K562 (cell line): ENCODE data around the gene STEEP1. TPM values are rescaled to one million over a fixed set of nuclear protein-coding genes. Genes with fewer than 3 reads are reported as not detected.

ENCODE experiments used
- ATAC-seq: fragments of 200-7000 bp; cut with Tn5 transposase; 3 replicates; pipeline ENCODE4 v1.9.1; 2020; ENCODE audit warnings: moderate library complexity
- BruUV-seq: library from RNA; stranded (reverse); fragments of 400-500 nt; replicated peaks from 2 replicates; lab custom pipeline; 2021; lab: Mats Ljungman, UMichigan
- CTCF ChIA-PET: fragments of 300-600 bp; formaldehyde crosslinking; extraction: SDS; loops from one replicate; lab custom pipeline; 2021; ENCODE audit warnings: low intra/inter-chr PET ratio; lab: Yijun Ruan, JAX
- POLR2A ChIA-PET: fragments of 300-600, 350-650 bp; sonication (Branson Sonifier 250); formaldehyde crosslinking; extraction: SDS; loops from one replicate; lab custom pipeline; 2021; ENCODE audit warnings: antibody characterized with exemption, inconsistent platforms; lab: Yijun Ruan, JAX
- DNase-seq, 4 experiments: peaks; one replicate each; pipeline versions ENCODE4 v3.0.0 to v3.0.0-alpha.2; 2011 to 2018; ENCODE audit warnings: low spot score in 3 of 4, mixed read lengths in 3 of 4; ENCODE audit errors: extremely low read depth in 1 of 4
- FAIRE-seq: peaks from 2 replicates; lab custom pipeline; 2011; peaks lifted over from hg19 to GRCh38; lab: Jason Lieb, UNC
- H2AFZ ChIP-seq: 2 replicates; pipeline ENCODE4 v1.6.0; 2011; ENCODE audit warnings: low read depth, low read length, control low read depth, inconsistent platforms
- H3K27ac ChIP-seq: fragments of 200-600 bp; 3 replicates; pipeline ENCODE4 v1.8.0; 2011; ENCODE audit warnings: low read depth, mild to moderate bottlenecking, control low read depth, inconsistent platforms, low read length, moderate library complexity, mixed read lengths; ENCODE audit errors: extremely low read depth
- H3K27me3 ChIP-seq, 2 experiments: fragments of 300-600 bp in 1 of 2; 2 replicates in 1 of 2; 3 replicates in 1 of 2; pipeline versions ENCODE4 v1.6.0 to v1.8.0; 2011; ENCODE audit warnings: inconsistent platforms in 2 of 2, low read length in 2 of 2, mild to moderate bottlenecking in 1 of 2, mixed read lengths in 1 of 2, moderate library complexity in 1 of 2; ENCODE audit not compliant: control insufficient read depth in 2 of 2, insufficient read depth in 2 of 2
- H3K36me3 ChIP-seq: fragments of 300-600 bp; 3 replicates; pipeline ENCODE4 v1.8.0; 2011; ENCODE audit warnings: mild to moderate bottlenecking, low read length, inconsistent platforms; ENCODE audit not compliant: control insufficient read depth, insufficient read depth
- H3K4me1 ChIP-seq, 2 experiments: fragments of 200-600 bp in 1 of 2; replicated peaks in 1 of 2; 2 replicates in 1 of 2; 3 replicates in 1 of 2; pipeline versions ENCODE4 v1.5.1 to v1.8.0; 2011; ENCODE audit warnings: inconsistent platforms in 2 of 2, low read length in 2 of 2, mild to moderate bottlenecking in 1 of 2, mixed read lengths in 1 of 2, moderate library complexity in 1 of 2; ENCODE audit not compliant: control insufficient read depth in 2 of 2, insufficient read depth in 2 of 2
- H3K4me2 ChIP-seq: 2 replicates; pipeline ENCODE4 v1.6.1; 2011; ENCODE audit warnings: low read length, control low read depth, inconsistent platforms, mixed read lengths; ENCODE audit not compliant: insufficient read depth
- H3K4me3 ChIP-seq: fragments of 200-600 bp; sonication (generic), shearing (Covaris generic); 2 replicates; pipeline ENCODE4 v1.5.1; 2016; ENCODE audit warnings: control low read depth, inconsistent platforms
- H3K79me2 ChIP-seq: fragments of 200-600 bp; 3 replicates; pipeline ENCODE4 v1.8.0; 2011; ENCODE audit warnings: low read length, inconsistent platforms; ENCODE audit not compliant: control insufficient read depth, insufficient read depth
- H3K9ac ChIP-seq, 2 experiments: 2 replicates each; pipeline versions ENCODE4 v1.6.0 to v1.6.1; 2011; ENCODE audit warnings: low read depth in 2 of 2, low read length in 2 of 2, control low read depth in 1 of 2, inconsistent platforms in 1 of 2, mild to moderate bottlenecking in 1 of 2, mixed read lengths in 1 of 2; ENCODE audit not compliant: insufficient read depth in 1 of 2
- H3K9me1 ChIP-seq: one replicate; pipeline ENCODE4 v1.6.0; 2011; ENCODE audit warnings: inconsistent platforms, mild to moderate bottlenecking, low read length, moderate library complexity; ENCODE audit not compliant: control insufficient read depth, insufficient read depth
- H3K9me3 ChIP-seq: replicated peaks from 2 replicates; pipeline ENCODE4 v1.5.1; 2011; ENCODE audit warnings: low read depth, low read length, inconsistent platforms; ENCODE audit not compliant: control insufficient read depth, insufficient read depth
- H4K20me1 ChIP-seq: replicated peaks from 2 replicates; pipeline ENCODE4 v1.6.1; 2011; ENCODE audit warnings: low read length, inconsistent platforms, mixed read lengths; ENCODE audit not compliant: control insufficient read depth, insufficient read depth
- ATF6 ChIP-seq: sonication (generic); formaldehyde crosslinking; IDR thresholded peaks from 2 replicates; pipeline ENCODE4 v1.4.0; 2020; ENCODE audit warnings: mild to moderate bottlenecking, missing genetic modification reagents
- EP300 ChIP-seq: IDR thresholded peaks from 2 replicates; pipeline ENCODE4 v1.6.1; 2012; ENCODE audit warnings: low read length, improper control_type of control experiment
- FOXA1 ChIP-seq: fragments of 450-650 bp; IDR thresholded peaks from 2 replicates; pipeline ENCODE4 v1.6.1; 2016; ENCODE audit warnings: mild to moderate bottlenecking, borderline replicate concordance
- MLLT1 ChIP-seq, 2 experiments: fragments of 450-650 bp; IDR thresholded peaks; 2 replicates each; pipeline ENCODE4 v1.6.1; 2016
- PHF21A ChIP-seq: fragments of 450-650 bp; IDR thresholded peaks from 2 replicates; pipeline ENCODE4 v1.6.1; 2017; ENCODE audit warnings: low read depth, borderline replicate concordance
- SMAD4 ChIP-seq: fragments of 250-450 bp; sonication (Bioruptor Pico); conservative IDR thresholded peaks from 2 replicates; pipeline ENCODE4 v1.8.0; 2021; ENCODE audit warnings: inconsistent platforms, mild to moderate bottlenecking, moderate library complexity
- STAG1 ChIP-seq: sonication (generic); formaldehyde crosslinking; IDR thresholded peaks from 2 replicates; pipeline ENCODE4 v1.5.0; 2020; ENCODE audit warnings: missing genetic modification reagents, borderline replicate concordance
- STAT5B ChIP-seq: fragments of 250-450 bp; sonication (Bioruptor Pico); IDR thresholded peaks from 2 replicates; pipeline ENCODE4 v1.8.0; 2021; ENCODE audit warnings: mild to moderate bottlenecking, inconsistent platforms
- ZBTB12 ChIP-seq: fragments of 250-450 bp; sonication (Bioruptor Pico); IDR thresholded peaks from 2 replicates; pipeline ENCODE4 v1.4.0; 2020
- ZBTB7A ChIP-seq: IDR thresholded peaks from 2 replicates; pipeline ENCODE4 v1.6.1; 2011; ENCODE audit warnings: low read depth, mild to moderate bottlenecking, low read length, moderate library complexity, borderline replicate concordance; ENCODE audit not compliant: control insufficient read depth
- ZNF217 ChIP-seq: sonication (generic); formaldehyde crosslinking; IDR thresholded peaks from 2 replicates; pipeline ENCODE4 v1.8.0; 2022; ENCODE audit warnings: mild to moderate bottlenecking, missing genetic modification reagents
- ZNF398 ChIP-seq: fragments of 250-450 bp; sonication (Bioruptor Pico); IDR thresholded peaks from 2 replicates; pipeline ENCODE4 v1.8.0; 2021; ENCODE audit warnings: moderate library complexity, mild to moderate bottlenecking, inconsistent platforms
- WGBS: fragments of 100-300 bp; shearing (Covaris generic); methylation state at CpG from one replicate; pipeline ENCODE4 v1.1.6; 2016; ENCODE audit warnings: low coverage, mixed read lengths; ENCODE audit not compliant: insufficient coverage; ENCODE audit errors: missing lambda C conversion rate; 5-methylcytosine and 5-hydroxymethylcytosine counted together
- in situ Hi-C: fragments of 300-500 bp; cut with MboI; formaldehyde crosslinking; loops from 4 replicates; pipeline ENCODE4 v1.15.0; 2018; ENCODE audit warnings: inconsistent platforms, mixed read lengths
- intact Hi-C: fragments of 100-400 bp; cut with micrococcal nuclease; formaldehyde crosslinking; loops from 2 replicates; pipeline ENCODE4 v1.14.2; 2022
- polyA plus RNA-seq, 8 experiments: library from polyadenylated mRNA; depleted of rRNA in 4 of 8; stranded (reverse) in 5 of 8; unstranded in 3 of 8; fragments of >200 nt; fragmentation: Nextera tagmentation in 2 of 8; fragmentation: Illumina TruSeq in 1 of 8; extraction: Ambion mirVana in 2 of 8; extraction: Trizol in 1 of 8; gene quantifications; 2 replicates each; pipeline versions ENCODE4 v1.2.1 to v1.2.3, GENCODE V29; 2011 to 2014; ENCODE audit warnings: inconsistent platforms in 1 of 8, missing spikeins in 1 of 8
- total RNA-seq, 7 experiments: library from RNA; depleted of rRNA in 6 of 7; stranded (reverse); fragments of >200 nt in 6 of 7; fragmentation: Illumina TruSeq in 2 of 7; extraction: Trizol in 2 of 7; gene quantifications; 2 replicates each; pipeline versions ENCODE4 v1.2.1 to v1.2.3, GENCODE V29; 2011 to 2021; ENCODE audit warnings: low replicate concordance in 1 of 7

Gene STEEP1
- total and polyA plus RNA-seq, 9 of the 15 experiments (the other 6 are each of a cell fraction or from before 2014, with no cell fraction given): 15.0 to 73.7 (median 40.3) TPM

- no peaks in the 10 kb centered on the region for H3K9me3 ChIP-seq
- no peak overlapping the region for H3K9ac ChIP-seq
- WGBS: 43% methylated on average over 3 of the region's 5 CpGs
- no TSS peak for BruUV-seq
- H2AFZ ChIP-seq: peak overlapping the region; percentile 90
- no peaks in the 10 kb centered on the region for H3K79me2 ChIP-seq
- in situ Hi-C loops (loop anchor here (5.0 to 10.0 kb wide), 3 partner anchors 216 to 359 kb away; partner anchors contain the start of genes NDUFA1 and RNF113A), intact Hi-C loops (loop anchor here (1.0 to 10.0 kb wide), 7 partner anchors 58 to 429 kb away; partner anchors contain the start of genes NKAP, NKRF and UBE2A)
- no peaks in the 10 kb centered on the region for H3K9me1 ChIP-seq
- ChIA-PET CTCF (interaction anchor here (0.5 to 1.5 kb wide), 5 partner anchors 52 to 1088 kb away, joined by 3 to 8 read pairs (median 5); partner anchors contain the start of gene UBE2A), POLR2A (interaction anchor here (0.6 to 0.7 kb wide), 2 partner anchors 66 to 175 kb away, joined by 3 read pairs; no protein-coding TSS in a partner anchor)
- no peak overlapping the region for H3K27ac ChIP-seq
- no peaks in the 10 kb centered on the region; a peak in 1 of 5 replicates for H3K27me3 ChIP-seq
- H4K20me1 ChIP-seq: no peaks in the 10 kb centered on the region
- no peak overlapping the region for H3K4me3 ChIP-seq
- FAIRE-seq: peak; percentile 94
- H3K36me3 ChIP-seq: no peaks in the 10 kb centered on the region
- ATAC-seq: peak; percentile 91
- no peaks in the 10 kb centered on the region; a peak in 2 of 5 replicates for H3K4me1 ChIP-seq
- peak; percentile 71 to 76 (median 74) for DNase-seq
- H3K4me2 ChIP-seq: no peak overlapping the region
- TF ChIP-seq ZBTB12 (no peak), PHF21A (no peak), FOXA1 (no peak), ATF6 (CRISPR knock-in tag) (no peak), ZNF217 (CRISPR knock-in tag) (no peak), SMAD4 (CRISPR knock-in tag) (no peak), EP300 (no peak), STAG1 (CRISPR knock-in tag) (peak; percentile 77; the same call in 1 of the 2 replicates), ZNF398 (CRISPR knock-in tag) (no peak), MLLT1 (IDR thresholded peaks at IDR 0.05) (0 out of 4 replicates have a peak, but pooled peaks of 1 of the 2 experiments have one; percentile 55), ZBTB7A (no peak), STAT5B (CRISPR knock-in tag) (no peak)
Measured at GRCh38 chrX:119516157-119516702, 49.0 kb downstream of the STEEP1 start.
